HG02610 (cell line): Measurements from ENCODE around the gene CRADD.

ENCODE experiments used
- ATAC-seq: cut with Tn5 transposase; IDR thresholded peaks from one replicate; pipeline ENCODE4 v1.9.1; 2021; ENCODE audit warnings: mild to moderate bottlenecking, moderate library complexity; ENCODE audit not compliant: unreplicated experiment

CRADD gene

DNA sequence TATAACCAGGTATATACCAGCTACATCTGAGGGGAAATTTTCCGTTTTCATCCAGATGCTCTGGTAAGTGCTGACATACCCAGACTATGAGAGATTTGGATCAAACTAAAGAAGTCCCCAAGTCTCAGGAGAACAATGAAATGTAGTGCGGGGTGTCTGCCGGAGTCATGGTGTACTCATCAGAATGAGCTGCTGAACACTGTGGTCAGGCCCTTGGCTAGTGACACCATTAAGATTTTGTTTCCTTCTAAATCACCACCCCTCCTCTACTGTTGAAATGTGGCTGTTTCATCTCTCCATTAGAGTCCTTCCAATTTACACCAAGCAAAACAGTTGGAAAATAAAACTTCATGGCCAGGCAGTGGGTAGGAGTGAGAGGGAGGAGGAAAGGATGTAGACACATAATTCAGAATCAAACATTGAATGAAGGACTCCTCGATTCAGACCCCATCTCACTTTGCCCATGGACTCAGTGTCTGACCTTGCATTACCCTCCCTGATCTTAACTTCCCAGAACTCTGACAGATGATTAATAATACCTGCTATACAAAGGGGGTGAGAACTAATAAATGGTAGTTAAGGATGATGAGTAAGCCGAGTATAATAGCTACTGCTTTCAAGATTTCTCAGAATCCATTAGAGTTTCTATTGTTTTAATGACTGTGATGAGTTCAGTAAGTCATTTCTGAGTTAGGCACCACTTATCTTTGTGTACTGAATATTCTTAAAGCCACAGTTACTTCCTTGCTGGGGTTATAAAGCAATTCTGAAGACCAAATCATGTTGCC, 127.4 kb downstream of the CRADD start:
- ATAC-seq = no peak

DNA sequence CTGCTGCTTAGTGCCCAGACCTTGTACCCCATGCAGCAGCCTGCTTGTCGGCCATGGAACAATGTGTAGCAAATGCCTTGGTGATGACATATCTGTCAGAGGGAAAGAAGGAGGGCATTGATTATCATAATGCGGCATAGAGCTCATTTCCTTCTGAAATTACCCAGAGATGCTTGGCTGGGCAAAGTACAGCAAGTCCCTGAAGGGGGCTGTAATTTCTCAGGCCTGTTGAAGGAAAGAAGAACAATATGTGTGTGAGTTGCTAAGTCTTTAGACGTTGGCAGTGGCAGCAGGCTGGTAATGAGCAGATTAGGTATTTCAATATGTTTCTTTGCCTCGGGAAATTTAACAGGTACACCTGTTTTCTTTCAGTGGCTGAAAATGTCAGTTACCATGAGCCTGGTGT, 128.6 kb downstream of the CRADD start:
- no peak for ATAC-seq

DNA sequence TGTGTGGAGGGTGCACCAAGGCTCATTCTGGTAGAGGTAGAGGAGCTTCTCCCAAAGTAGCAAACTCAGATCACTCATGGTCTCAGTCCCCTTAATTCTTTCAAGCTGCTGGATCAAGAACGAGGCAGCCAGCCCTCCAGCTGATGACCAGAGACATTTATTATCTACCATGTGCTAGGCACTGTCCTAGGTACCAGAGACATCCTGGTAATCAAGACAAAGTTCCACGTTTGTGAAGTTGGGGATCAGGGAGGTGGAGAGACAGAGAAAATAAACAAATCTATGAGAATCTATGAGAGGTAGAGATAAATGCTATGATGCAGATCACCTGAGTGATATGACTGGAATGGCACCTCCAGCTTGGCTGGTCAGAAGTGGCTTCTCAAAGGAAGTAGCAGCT, 130.2 kb downstream of the CRADD start:
- ATAC-seq = no peak

DNA sequence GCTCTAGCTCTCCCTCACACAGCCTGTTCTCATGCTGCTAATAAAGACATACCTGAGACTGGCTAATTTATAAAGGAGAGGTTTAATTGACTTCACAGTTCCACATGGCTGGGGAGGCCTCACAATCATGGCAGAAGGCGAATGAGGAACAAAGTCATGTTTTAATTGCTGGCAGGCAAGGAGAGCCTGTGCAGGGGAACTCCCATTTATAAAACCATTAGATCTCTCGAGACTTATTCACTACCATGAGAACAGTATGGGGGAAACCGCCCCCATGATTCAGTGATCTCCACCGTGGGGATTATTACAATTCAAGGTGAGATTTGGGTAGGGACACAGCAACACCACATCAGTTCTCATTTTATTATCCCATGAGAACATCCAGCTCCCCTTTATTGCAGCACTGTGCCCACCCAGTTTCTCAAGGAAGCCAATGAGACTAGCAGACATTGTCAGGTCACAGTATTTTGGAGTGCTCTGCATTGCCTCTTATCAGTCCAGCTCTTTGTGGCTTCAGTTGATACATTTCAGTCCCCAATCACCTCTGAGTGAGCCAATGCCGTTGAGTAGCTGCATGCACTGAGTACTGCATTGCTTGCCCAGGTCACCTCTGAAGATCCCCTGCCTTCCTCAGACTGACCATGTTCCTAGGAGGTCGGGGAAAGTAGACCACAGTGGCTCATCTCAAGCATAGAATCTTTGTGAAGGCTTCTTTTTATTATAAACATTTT, 131.2 kb downstream of the CRADD start:
- no peak for ATAC-seq

DNA sequence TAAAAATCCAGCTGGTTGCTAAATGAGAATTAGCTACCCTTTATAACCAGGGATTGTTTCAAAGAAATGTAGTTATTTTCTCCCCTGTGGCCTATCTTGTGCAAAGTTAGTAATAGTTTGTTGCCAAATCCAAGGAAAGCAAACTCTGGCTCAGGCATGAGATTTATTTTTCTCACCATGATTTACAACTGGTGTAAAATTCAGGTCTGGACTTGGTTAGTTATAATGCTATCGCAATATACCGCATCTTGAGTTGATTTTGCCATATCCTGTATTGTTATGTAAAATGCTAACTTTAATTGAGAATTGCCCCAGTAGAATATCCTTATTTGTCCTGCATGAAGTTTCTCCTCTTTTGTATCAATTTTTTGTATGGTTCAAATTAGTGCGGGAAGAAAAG, 135.5 kb downstream of the CRADD start:
- ATAC-seq = no peak

DNA sequence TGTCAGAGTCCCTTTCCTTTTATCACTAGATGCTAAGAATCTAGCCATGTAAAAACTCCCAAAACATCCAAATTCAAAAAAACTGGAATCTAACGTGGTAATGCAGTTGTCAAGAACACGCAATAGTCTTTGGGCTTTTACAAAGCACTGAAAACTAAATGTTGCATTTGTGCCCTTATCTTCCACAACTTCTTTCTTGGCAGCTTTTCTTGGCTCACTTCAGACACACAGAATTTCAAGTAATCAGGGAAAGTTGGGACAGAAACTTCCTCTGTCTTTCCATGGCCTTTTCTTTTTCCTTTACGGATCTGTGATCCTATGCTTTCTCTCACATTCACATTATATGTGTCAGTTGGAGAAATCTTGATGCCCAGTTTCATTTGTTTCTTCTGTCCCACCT, 136.0 kb downstream of the CRADD start:
- ATAC-seq = no peak

DNA sequence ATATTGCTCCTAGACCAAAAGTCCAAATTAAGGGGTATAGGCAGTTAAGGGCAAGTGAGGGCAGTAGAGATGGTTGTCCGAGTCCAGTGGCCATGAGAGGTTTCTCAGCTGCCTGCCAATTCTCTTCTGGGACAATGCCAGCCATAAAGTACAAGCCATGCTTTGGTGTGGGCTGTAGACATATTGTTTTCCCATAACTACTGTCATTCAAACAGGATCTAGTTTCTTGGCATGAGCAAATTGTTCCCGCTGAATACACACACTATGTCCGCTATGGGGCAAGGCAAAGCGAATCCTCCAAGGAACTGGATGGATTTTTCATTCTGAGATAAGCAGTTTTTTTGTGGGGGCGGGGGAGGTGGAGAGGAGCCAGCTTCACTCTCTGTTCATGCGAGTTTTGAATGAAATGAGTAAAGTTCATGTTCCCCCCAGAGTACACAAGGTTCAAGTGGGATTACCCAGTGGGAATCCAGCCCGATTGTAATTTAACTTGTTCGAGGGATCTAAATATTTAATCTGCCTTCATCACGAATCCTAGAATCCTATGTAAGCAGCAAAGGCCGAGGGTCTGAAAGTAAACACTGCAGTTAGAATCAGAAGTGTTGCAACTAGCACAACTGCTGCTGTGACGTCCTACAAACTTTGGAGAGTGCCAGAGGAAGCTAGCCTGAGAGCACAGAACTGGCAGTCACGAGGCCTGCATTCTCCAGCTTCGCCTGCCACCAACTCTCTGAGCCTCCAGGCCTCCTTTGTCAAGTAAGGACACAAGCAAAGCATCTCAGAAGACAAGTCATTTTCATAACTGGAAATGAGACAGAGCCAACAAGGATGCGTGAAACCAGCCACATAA, 137.0 kb downstream of the CRADD start:
- ATAC-seq = no peak

DNA sequence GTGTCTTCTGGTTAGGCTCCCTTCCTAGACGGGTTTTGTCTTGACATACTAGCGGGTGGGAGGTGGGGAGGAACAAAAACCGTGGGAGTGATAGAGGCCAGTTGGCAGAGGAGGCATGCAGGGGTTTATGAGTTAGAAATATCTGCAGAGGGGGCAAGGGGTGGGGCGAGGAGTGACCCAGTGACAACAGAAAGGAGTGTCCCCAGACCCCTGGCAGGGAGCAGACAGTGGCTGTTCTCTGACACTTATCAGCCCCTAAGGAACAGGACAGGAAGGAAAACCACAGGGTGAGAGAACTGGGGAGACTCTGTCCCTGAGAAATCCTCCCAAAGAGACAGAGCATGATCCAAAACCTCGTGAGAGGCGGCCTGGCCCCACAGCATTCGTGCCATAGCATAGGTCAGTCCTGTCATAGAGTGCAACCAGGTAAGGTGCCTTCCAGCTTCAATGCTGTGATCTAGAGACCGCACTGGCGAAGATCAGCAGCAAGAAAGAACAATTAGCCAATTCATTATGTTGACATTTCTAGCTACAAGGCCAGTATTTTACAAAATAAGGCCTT, 141.4 kb downstream of the CRADD start:
- ATAC-seq = no peak

DNA sequence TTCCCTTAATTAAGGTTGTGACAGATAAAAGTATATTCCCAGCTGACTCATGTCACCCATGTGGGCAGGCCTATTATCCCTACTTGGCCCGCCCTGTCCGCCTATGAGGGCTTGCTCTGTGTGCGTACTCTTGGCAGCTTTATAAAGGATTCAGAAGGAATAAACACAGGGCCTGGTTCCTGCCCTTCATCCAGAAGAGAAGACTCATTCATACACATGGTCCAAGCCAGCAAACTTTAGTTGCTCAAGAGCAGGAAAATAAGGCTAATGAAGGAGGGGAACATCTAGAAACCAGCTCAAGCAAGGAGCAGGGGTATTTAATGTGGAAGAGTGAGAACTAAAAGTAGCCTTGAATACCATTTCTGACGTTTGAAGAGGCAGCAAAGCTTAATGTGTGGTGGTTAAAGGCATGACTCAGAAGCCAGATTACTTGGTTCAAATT, 141.9 kb downstream of the CRADD start:
- ATAC-seq = no peak

DNA sequence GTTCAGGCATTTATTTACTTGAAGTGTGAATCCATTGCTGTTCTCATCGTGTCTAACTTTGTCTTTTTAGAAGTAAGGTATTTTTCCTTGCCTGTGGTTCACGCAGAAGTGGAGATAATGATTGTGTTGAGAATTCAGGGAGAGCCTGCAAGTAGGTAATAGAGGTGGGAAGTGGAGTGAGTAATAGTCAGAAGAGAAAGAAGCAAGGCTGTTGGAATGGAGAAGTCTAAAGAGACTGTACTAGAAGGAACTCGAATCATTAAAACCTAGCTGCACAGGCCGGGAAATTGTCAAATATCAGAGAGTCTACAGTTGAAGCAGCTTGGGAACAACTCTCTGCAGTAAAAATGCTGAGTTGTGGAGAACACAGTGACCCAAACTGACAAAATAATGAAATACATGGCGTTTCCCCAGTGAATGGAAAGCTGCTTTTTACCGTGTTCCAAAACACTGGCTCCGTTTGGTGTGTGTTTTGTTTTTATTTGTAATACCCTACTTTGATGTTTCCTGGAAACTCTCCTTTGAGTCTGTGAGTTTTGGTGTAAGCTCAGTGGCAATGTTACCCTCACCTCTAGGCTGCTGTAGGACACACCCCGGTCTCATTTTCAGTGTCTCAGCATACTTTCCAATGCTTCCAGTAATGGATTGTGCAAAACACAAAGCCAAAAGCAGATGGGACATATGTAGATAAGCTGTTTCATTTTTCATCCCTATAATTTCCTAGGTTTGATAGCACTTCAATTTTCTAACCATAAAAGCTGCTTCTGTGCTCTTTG, 146.6 kb downstream of the CRADD start:
- no peak for ATAC-seq

DNA sequence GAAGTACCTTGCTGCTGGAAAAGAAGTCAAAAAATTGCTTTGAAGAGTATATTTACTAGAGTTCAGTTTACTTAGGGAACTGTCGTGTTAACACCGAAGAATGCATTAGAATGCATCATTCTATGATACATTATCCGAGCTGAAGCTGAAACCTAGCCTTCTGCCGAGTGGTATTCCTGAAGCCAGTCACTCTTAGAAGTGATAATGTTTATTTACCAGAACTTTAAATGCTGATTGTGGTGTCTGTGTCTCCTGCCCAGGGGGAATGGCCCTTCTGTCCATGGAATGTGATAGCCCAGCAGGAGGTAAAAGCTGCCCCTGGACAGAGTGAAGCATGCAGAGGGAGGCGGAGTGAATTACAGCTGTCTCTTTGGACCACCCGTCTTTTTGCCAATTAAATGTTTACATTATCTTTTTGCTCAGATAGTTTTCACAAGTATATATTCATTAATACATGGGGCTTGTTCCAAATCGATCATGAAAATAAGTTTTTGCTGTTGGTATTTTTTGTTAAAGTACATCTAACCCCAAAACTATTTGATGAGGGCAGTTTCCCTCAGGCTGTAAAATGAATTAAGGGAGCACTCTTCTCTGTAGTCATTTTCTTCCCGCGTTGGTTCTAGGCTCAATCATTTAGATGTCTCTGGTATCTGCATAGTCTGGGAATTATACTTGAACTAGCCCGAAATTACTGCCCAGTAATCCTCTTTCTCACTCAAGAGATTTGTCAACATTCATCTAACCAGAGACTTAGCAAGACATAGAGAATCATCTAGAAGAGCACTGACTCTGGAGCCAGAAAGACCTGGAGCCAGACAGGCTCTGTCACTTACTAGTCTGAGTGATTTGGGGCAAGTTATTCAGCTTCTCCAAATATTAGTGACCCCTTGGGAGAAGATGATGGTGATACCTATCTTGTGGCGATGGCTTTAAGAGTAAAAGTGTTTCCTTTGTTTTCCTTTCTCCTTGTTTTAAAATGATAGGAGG, 147.6 kb downstream of the CRADD start:
- no peak for ATAC-seq

DNA sequence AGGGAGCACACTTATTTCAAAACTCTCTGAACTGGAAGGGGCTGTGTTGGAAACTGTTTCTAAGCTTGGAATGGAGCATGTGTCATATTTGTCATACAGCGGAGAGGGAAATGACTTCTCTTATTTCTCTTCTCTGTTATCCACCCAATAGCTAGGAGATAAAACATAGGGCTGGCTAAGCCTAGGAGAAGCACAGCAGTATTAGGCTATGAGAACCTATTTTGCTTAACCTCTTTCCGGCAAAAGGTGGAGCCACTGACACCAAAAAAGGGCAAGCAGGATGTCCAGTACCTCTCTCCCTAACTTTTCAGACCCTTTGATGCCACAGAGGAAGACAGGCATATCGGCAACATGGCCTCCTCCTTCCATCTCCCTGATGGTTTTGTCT, 148.3 kb downstream of the CRADD start:
- no peak for ATAC-seq

DNA sequence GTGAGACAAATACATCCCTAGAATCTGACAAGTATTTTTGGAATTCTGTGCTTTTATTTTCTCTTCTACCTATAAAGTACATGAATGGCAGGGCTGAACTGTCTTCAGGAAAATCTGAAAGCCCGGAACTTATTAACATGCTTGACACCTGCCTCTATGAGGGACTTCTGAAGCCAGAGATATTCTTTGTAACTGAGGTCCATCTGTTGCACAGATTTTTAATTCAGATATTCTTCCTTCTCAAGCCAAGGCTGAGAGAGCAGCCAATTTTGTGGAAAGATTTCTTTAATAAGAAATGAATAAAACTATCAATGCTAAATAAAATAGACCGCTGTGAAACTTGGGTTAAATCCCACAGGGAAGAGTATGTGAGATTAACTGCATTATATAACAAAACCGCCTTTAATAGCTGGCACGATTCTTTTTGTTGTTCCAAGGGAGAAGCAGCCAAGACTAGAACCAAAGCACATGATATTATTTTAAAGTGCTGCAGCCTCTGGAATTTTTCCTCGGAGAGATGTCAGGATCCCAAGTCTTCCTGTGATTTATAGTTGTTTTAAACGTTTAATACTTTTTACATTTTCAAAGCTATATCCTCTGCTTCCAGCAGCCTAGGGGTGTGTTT, 148.9 kb downstream of the CRADD start:
- no peak for ATAC-seq

DNA sequence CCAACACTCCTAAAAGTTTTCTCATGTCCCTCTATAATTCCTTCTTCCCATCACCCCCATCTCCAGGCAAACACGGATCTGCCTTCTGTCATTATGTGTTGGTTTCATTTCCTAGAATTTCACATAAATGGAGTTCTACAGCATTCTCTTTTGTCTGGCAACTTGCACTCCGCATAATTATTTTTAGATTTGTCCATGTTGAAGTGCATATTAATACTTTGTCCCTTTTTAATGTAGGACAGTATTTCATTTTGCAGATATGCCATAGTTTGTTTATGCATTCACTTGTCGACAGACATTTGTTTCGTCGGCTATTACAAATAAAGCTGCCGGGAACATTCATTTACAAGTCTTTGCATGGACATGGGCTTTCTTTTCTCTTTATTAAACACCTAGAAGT, 150.0 kb downstream of the CRADD start:
- no peak for ATAC-seq

DNA sequence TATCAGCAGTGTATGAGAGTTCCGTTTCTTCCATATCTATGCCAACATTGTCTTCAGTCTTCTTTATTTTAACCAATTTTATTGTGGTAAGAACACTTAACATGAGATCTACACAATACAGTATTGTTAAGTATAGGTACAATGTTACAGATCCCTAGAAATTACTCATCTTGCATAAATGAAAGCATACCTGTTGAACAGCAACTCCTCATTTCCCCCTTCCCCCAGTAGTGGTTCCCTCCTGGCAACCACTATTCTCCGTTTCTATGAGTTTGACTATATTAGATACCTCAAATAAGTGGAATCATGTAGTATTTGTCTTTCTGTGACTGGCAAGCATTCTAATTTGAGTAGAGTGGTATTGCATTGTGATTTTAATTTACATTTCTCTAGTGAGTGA, 150.5 kb downstream of the CRADD start:
- no peak for ATAC-seq

DNA sequence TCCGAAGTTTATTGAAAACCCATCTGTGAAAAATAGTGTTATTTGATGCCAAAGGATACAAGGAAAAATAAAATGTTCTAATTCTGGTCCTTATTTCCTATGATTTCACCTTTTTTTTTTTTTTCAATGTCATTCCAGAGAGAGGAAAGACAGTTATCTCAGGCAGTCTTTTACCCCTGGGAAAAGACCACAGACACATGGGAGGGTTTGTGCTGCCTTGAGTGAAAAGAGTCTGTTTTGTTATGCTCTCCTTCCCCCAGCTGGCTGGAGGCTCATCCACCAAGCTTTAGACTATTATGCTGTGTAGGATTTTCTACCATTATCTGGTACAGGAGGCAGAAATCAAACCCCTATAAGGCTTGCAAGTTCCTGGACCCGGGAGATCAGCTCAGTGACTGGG, 151.8 kb downstream of the CRADD start:
- no peak for ATAC-seq

DNA sequence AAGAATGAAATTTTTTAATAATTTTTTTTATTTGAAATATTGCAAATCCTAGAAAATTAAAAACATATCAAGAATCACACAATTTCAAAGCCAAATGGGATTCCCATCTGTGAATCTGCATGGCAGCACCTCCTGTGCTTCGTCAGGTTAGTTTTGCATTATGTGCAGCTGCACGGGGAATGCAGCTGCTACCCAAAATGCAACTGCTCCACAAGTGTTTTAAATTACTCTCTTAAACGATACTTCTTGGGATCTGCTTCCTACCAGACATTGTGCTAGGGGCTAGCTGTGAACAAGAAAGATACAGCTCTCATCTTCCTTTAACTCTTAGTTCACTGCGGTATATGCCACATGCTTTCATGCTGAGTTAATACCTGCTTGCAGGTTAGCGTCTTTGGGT, 154.2 kb downstream of the CRADD start:
- ATAC-seq = no peak

DNA sequence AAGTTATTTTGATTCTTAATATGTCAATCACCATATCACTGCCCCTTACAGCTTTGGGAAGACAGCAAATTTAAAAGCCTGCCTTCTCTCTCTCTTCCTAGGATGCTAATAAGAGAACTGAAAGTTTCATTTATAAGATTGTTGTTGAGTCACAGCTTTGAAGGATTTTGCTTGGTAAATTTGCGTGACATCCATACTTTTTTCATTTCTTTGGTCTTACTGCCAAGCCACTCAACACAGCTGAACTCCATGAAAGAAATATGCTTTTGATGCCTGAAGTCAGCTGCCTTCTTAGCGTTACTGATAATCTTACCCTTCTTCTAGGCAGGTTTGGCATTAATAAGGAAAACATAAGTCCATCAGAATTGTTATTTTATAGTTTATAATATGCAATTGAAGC, 155.0 kb downstream of the CRADD start:
- ATAC-seq = no peak

DNA sequence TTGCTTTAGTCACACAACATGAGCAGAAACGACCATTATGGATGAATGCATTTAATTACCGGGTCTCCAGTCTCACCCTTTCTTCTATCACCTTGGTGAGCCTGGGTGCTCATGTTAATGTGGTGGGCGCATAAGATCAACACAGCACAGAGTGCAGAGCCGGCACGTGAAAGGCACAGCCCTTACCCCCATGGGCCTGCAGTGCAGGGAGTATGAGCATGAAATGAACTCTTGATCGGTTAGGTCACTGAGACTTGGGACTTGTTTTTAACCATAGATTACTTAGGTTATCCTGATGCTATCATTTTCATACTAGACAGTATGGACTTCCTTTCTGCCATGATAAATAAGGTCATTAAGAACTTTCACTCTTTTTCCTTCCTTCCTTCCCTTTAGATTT, 156.8 kb downstream of the CRADD start:
- ATAC-seq = no peak
